GM10847 (cell line): ENCODE results near the gene SCRT2.

ENCODE experiments used
- POLR2A ChIP-seq: IDR thresholded peaks from 2 replicates; pipeline ENCODE4 v1.6.1; 2011; ENCODE audit not compliant: insufficient read length; ENCODE audit errors: extremely low read depth

SCRT2 gene

GRCh38 chr20:651713-652614 is 23.6 kb downstream of the SCRT2 start:
- TF ChIP-seq POLR2A, result no peak

- no peak for TF ChIP-seq POLR2A
Observed at GRCh38 chr20:650954-651353, 24.6 kb downstream of the SCRT2 start.

GRCh38 chr20:650281-650680 is 25.3 kb downstream of the SCRT2 start:
- TF ChIP-seq POLR2A, result no peak

- TF ChIP-seq POLR2A, result no peak
Observed at GRCh38 chr20:647479-648019, 28.1 kb downstream of the SCRT2 start.

- no peak for TF ChIP-seq POLR2A
Observed at GRCh38 chr20:646868-647233, 28.8 kb downstream of the SCRT2 start.

- TF ChIP-seq POLR2A, result no peak
Observed at GRCh38 chr20:646107-646867, 29.3 kb downstream of the SCRT2 start.

GRCh38 chr20:645318-646106 is 30.1 kb downstream of the SCRT2 start:
- TF ChIP-seq POLR2A, result no peak

GRCh38 chr20:644692-645317 is 30.8 kb downstream of the SCRT2 start:
- TF ChIP-seq POLR2A, result no peak

GRCh38 chr20:642398-643174 is 33.0 kb downstream of the SCRT2 start:
- no peak for TF ChIP-seq POLR2A

- no peak for TF ChIP-seq POLR2A
Observed at GRCh38 chr20:641516-641875, 34.1 kb downstream of the SCRT2 start.

- no peak for TF ChIP-seq POLR2A
Observed at GRCh38 chr20:640674-641515, 34.7 kb downstream of the SCRT2 start.

- no peak for TF ChIP-seq POLR2A
Observed at GRCh38 chr20:638579-638978, 37.0 kb downstream of the SCRT2 start.

GRCh38 chr20:637559-637958 is 38.0 kb downstream of the SCRT2 start:
- TF ChIP-seq POLR2A, result no peak
